ENCODE measurements around the gene FAM89B. TPM values are rescaled to one million over a fixed set of nuclear protein-coding genes. Genes with fewer than 3 reads are reported as not detected.

The FAM89B gene
- polyA plus RNA-seq, 1 donor (not counting 4 experiments of a cell fraction or from before 2014, with no cell fraction given) = 11.5 TPM

- DNase-seq (ENCODE audit: low read depth, low spot score) (no peak), FAIRE-seq (no peak)
- Histone ChIP-seq H3K36me3 (ENCODE audit: control insufficient read depth in 2 of 2, extremely low read depth in 1 of 2, insufficient read depth in 2 of 2, low read length in 2 of 2) (peaks cover 58% of the 10 kb centered on the region in 2 experiments), H3K9ac (ENCODE audit: control insufficient read depth, extremely low read depth, insufficient read depth, low read length) (no peak overlapping the region), H3K27me3 (ENCODE audit: control insufficient read depth, extremely low read depth, insufficient read depth, low read length) (no peaks in the 10 kb centered on the region), H3K4me3 (ENCODE audit: control insufficient read depth in 2 of 3, extremely low read depth in 1 of 3, insufficient read depth in 2 of 3, low read depth in 1 of 3, low read length in 3 of 3) (no peak overlapping the region), H3K79me2 (ENCODE audit: control insufficient read depth, insufficient read depth, low read length) (peaks cover 24% of the 10 kb centered on the region), H3K9me1 (ENCODE audit: control insufficient read depth, extremely low read depth, insufficient read depth, low read length) (no peaks in the 10 kb centered on the region), H4K20me1 (ENCODE audit: control insufficient read depth, extremely low read depth, insufficient read depth, low read length) (peaks cover 2% of the 10 kb centered on the region), H3K4me2 (ENCODE audit: control insufficient read depth, extremely low read depth, insufficient read depth, low read depth, low read length) (no peak overlapping the region), H3K27ac (ENCODE audit: control insufficient read depth, insufficient read depth, low read length) (no peak overlapping the region), H2AFZ (ENCODE audit: control insufficient read depth, low read length) (no peak overlapping the region), H3K4me1 (ENCODE audit: control insufficient read depth, extremely low read depth, insufficient read depth, low read length) (no peaks in the 10 kb centered on the region), H3K9me3 (ENCODE audit: control insufficient read depth, low read depth, low read length) (no peaks in the 10 kb centered on the region)
- TF ChIP-seq EZH2 (IDR thresholded peaks at IDR 0.05; ENCODE audit: low read length) = no peak
- TF ChIP-seq CTCF (optimal IDR thresholded peaks at IDR 0.05 in 1 of 3, IDR thresholded peaks at IDR 0.05 in 1 of 3, conservative IDR thresholded peaks at IDR 0.05 in 1 of 3; ENCODE audit: extremely low read depth in 1 of 3, insufficient read depth in 2 of 3, low read length in 3 of 3) = no peak
- dilution Hi-C loops (cut with MboI; ENCODE audit: extremely low pct_ligation_motif_present, low sequenced_read_pairs) = no loop called here
These were observed 50.8 kb downstream of the FAM89B start for GRCh38 chr11:65623177-65623576.

Small RNA genes lying within 50 kb of the gene (small RNA-seq; reads per million reads assigned to genes)
- gene AP001362.1 (ENCODE audit: insufficient read length in 3 of 3, low read depth in 3 of 3, low replicate concordance in 1 of 3) = 0 reads per million in 3 experiments

Other genes with a start within 250 kb of the FAM89B start
- gene DPF2, start 238.7 kb upstream of the FAM89B start, polyA plus RNA-seq = 14.5 to 43.9 TPM (median 16.8 TPM) in 3 replicates
- gene TIGD3, start 217.8 kb upstream of the FAM89B start, polyA plus RNA-seq = 0.04 to 0.05 TPM in 2 of 3 replicates, not detected in the other
- 0.20 to 0.46 TPM (median 0.25 TPM) in 3 replicates for gene SLC25A45, start 189.9 kb upstream of the FAM89B start, polyA plus RNA-seq
- 24.1 to 47.3 TPM (median 25.0 TPM) in 3 replicates for gene FRMD8, start 185.9 kb upstream of the FAM89B start, polyA plus RNA-seq
- 66.5 to 270 TPM (median 171 TPM) in 3 replicates for gene NEAT1, start 149.7 kb upstream of the FAM89B start, polyA plus RNA-seq
- gene MALAT1, start 73.5 kb upstream of the FAM89B start, polyA plus RNA-seq = 337 to 1,845 TPM (median 1,768 TPM) in 3 replicates
- gene SCYL1, start 47.5 kb upstream of the FAM89B start, polyA plus RNA-seq = 31.3 to 51.2 TPM (median 44.1 TPM) in 3 replicates
- gene LTBP3, start 14.2 kb upstream of the FAM89B start, polyA plus RNA-seq = 9.1 to 23.0 TPM (median 11.0 TPM) in 3 replicates
- gene ZNRD2, start 2.1 kb upstream of the FAM89B start, polyA plus RNA-seq = 33.6 to 48.5 TPM (median 47.5 TPM) in 3 replicates
- gene EHBP1L1, start 3.5 kb downstream of the FAM89B start, polyA plus RNA-seq = 8.5 to 14.0 TPM (median 10.4 TPM) in 3 replicates
- gene KCNK7, start 23.3 kb downstream of the FAM89B start, polyA plus RNA-seq = 0.14 to 1.5 TPM (median 0.46 TPM) in 3 replicates
- 13.6 to 18.8 TPM (median 17.5 TPM) in 3 replicates for gene MAP3K11, start 41.7 kb downstream of the FAM89B start, polyA plus RNA-seq
- gene PCNX3, start 43.2 kb downstream of the FAM89B start, polyA plus RNA-seq = 6.1 to 16.5 TPM (median 10.5 TPM) in 3 replicates
- gene SIPA1, start 65.6 kb downstream of the FAM89B start, polyA plus RNA-seq = 4.5 to 7.2 TPM (median 7.1 TPM) in 3 replicates
- gene RELA, start 90.4 kb downstream of the FAM89B start, polyA plus RNA-seq = 20.4 to 49.4 TPM (median 23.5 TPM) in 3 replicates
- 26.8 to 32.1 TPM (median 30.3 TPM) in 3 replicates for gene KAT5, start 139.7 kb downstream of the FAM89B start, polyA plus RNA-seq
- 16.0 to 20.6 TPM (median 18.5 TPM) in 3 replicates for gene RNASEH2C, start 148.3 kb downstream of the FAM89B start, polyA plus RNA-seq
- gene AP5B1, start 208.4 kb downstream of the FAM89B start, polyA plus RNA-seq = 3.1 to 6.8 TPM (median 3.1 TPM) in 3 replicates
- 2.1 to 23.2 TPM (median 7.5 TPM) in 3 replicates for gene OVOL1, start 214.5 kb downstream of the FAM89B start, polyA plus RNA-seq

Data from keratinocyte (primary cell).